ENCODE results near the gene TGFBI.

TGFBI gene

GRCh38 chr5:136004436-136004835 lies 24.4 kb upstream of the TGFBI start:
- no peak for DNase-seq

DNA sequence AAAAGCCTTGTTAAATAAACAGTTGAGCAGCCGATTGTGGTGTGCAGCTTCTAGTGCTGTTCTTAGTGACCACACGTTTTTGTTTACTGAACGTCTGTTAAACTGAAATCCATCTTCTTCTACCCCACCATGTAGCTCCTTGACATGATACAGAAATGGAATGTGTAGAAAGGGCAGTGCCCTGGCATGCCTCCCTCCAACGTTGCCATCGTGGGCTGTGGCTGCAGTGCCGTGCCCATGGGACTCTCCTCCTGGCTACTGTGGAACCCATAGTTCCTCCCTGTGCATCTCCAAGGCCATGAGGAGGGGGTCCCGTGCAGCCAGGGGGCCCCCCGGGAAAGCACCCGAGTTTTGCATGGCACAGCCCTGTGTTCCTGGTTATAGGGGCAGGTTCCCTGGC lies 23.3 kb upstream of the TGFBI start:
- no peak for DNase-seq

DNA sequence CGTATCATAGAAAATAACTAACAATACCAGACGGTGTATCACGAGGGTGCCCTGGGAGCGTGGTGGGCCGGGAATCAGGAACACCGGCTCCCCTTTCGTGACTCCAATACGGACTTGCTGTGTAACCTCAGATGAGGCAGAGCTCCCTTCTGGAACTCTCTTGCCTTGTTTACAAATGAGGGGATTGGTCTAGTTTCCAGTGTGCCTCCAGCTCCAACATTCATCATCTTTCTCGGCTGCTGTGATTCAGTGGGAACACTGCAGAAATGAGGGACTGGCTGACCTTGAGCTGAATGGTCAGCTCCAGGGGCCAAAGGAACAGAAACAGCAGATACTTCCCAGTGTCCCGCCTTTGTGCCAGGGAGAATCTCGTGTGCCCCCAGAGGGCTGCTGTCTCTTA lies 22.6 kb upstream of the TGFBI start:
- DNase-seq, result no peak

DNA sequence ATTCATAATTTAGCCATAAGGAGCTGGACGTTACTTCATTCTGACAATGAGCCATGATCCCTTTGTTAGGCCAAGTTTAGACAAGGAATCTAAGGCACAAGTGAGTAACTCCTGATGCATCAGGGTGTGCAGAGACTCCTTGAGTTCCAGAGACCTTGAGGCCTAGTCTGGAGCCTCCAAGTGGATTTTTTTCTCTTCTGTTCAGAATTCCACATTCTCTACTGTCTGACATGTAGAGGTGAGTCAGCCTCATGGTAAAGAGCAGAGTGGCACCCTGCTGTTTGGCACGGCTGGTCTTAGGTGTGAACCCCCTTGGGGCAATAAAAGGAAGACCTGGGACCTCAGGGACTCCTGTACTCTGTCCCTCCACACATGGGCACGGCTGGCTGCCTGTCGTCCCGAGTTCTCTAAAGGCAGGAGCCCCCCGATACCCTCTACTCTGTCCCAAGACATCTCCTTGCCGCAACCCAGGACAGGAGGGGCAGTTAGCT lies 22.0 kb upstream of the TGFBI start:
- DNase-seq, result no peak

DNA sequence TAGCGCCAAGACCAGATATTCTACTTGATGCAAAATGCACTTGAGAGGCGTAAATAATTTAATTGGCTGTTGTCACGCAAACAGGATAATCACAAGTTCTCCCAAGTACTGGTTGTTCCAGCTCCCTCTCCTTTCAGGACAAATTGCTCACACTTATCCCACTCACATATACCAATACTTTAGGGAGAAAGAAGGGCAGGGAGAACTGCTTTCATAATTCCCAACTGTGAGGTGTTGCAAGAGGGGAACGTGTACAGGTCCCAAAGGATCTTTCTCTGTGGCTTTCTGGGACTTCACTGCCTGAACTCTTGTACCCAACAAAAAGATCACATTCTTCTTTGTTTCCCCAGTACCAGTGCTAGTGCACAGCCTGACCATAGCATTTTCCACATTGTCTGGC lies 21.5 kb upstream of the TGFBI start:
- no peak for DNase-seq

DNA sequence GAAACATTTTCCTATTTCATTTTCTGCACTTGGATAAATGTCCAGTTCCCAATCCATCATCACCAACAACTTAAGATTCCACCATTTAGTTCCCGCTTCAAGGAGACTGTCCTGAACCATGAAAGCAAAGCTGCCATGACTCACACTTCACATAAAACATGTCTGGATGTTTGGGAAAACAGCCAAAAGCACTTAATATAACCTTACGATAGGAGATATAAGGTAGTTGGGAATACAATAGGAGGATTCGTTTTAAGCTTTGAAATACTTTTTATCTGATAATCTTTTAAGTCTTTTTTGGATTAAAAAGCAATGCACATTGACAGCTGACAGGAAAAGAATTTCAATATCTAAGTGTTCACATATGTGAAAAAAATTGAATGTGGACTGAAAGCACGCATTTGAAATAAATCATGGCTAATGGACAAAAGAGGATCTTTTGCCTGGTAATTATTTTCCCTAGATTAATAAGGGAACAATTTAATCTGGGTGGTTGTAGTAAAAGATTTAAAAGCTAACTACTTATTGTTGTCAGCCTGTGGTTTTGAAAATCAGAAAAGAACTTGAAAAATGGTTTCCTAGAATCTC lies 17.3 kb upstream of the TGFBI start:
- DNase-seq, result no peak

GRCh38 chr5:136012041-136012804 lies 16.6 kb upstream of the TGFBI start:
- no peak for DNase-seq

GRCh38 chr5:136013559-136013958 lies 15.2 kb upstream of the TGFBI start:
- no peak for DNase-seq

DNA sequence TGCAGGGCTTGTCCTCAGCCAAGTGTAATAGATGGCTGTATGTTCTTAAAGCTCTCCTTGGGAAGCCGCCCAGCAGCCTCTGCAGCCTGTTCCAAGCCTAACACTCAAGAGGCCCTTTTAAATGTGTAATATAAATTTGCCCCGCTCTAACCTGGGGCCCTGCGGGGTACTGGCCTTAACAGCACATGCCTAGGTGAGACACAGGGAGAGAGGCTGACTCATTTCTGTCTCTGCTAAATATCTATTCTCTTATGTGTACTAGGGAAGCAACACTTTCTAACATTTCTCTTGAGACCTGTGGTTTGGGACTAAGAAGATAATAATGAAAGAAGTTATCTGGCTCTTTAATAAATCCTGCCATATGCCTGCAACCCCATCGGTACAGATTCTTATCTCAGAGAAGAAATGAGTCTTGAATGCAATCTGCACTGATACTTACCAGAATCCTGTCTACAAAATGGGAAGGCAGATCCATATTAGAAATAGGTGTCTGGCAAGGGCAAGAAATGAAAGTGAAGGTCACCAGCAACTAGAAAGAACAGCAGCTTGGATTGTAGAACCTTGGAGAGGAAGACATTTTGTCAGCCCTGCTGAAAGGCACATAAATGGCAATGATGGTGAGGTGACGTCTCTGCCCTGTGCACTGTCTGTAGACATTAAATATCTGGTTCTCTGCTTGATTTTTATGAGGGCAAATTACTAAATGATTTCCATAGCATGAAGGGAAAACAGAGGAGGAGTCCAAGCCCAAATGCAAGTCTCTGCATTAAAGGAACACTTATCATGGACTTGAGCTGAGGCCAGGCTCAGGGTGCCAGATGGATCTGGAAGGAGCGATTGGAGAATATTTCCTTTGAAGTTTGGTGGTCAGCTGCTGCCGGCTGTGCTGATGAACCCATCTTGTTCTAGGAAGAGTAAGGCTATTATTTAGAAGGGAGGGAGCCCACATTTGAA lies 14.5 kb upstream of the TGFBI start:
- no peak for DNase-seq

GRCh38 chr5:136015003-136015375 lies 13.8 kb upstream of the TGFBI start:
- DNase-seq, result no peak

DNA sequence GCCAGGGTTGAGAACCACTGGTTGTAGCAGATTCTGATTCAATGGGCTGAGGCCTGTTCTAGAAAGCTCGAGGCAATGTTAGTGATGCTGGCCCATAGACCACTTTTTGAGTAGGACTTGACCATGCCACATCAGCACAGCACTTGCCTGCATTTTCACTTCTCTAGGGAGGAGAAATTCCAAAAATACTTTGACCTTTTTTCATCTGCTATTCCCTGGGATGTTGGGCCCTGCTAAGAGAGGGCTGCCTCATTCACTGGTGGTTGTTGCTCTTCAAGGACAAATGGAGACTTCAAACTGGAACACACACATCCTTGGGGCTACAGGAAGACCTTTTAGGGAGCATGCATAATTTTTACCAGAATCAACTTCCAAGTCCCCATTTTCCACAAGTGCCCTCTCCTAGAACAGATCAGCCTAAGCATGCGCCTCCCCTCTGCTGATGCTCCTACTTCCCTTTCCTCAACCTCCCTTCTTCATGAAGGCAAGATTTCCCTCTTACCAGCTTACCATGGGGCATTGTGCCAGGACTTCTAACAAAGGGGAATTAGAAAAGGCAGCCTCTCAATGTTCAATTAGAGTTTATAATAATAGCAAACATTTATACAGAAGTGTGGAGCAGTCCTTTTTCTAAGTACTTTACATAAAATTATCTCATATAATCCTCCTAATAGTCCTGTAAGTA lies 12.7 kb upstream of the TGFBI start:
- no peak for DNase-seq

- DNase-seq, result no peak
These were observed 11.8 kb upstream of the TGFBI start for GRCh38 chr5:136016945-136017530.

GRCh38 chr5:136018814-136019783 lies 9.7 kb upstream of the TGFBI start:
- no peak for DNase-seq

DNA sequence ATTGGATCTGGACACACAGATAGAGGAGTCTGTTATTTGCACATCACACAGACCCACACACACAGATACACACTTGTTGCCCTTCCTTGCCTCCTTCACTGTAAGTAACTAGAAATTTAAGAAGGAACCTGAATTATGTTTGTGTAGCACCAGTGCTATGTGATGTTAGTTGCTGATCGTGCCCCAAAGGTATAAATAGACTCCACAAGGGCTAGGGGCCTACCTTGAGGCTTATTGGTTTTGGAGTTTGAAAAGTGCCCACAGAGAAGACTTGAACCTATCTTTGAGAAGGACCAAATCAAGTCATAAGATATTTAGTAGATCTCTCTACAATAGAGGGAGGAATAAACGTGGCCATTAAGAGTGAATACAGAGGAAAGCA lies 8.8 kb upstream of the TGFBI start:
- DNase-seq, result no peak

DNA sequence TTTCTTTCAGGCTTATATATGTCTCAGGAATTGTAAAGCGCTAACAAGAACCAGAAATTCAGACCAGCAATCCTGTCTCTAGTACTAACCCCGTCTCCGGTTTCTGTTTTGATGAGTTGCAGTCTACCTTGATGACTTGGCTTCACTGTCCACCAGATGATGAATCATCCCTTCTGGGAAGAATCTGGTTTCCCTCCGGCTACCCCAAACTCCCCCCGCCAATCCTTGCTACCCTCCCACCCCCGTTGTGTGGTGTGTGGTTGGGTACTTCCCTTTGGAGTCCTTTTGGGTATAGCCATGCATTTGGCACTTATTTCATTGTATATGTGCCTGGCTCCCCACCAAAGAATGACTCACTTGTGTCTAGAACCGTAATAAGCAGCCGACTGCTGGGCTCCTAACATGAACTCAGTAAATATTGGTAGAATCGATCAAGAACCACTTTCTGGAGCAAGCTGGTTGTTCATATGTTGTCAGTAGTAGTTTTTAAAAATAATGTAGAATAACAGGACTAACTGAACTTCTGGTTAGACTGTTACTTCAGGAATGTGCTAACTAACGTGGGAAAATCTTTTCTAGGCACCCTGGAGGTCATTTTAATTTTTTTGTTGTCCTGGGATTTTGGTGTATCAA lies 8.3 kb upstream of the TGFBI start:
- DNase-seq, result no peak

GRCh38 chr5:136021016-136021405 lies 7.8 kb upstream of the TGFBI start:
- DNase-seq, result no peak

DNA sequence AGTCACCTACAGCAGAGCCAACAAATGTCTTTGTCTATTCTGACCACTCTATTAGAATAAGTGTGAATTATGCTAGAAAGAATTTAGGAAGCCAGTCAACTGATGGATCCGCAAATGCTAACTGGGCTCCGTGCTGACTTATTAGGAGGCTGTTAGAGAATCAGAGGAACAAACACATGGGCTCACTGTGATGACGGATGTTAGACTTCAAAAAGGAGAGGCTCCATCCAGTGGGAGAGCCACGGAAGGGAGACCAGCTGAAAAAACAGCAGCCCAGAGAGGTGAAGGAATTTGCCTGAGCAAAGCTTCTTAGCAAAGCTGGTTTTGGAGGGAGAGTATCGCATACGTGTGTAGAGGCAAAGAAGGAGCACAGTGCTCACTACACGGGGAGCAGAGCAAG lies 5.8 kb upstream of the TGFBI start:
- no peak for DNase-seq

DNA sequence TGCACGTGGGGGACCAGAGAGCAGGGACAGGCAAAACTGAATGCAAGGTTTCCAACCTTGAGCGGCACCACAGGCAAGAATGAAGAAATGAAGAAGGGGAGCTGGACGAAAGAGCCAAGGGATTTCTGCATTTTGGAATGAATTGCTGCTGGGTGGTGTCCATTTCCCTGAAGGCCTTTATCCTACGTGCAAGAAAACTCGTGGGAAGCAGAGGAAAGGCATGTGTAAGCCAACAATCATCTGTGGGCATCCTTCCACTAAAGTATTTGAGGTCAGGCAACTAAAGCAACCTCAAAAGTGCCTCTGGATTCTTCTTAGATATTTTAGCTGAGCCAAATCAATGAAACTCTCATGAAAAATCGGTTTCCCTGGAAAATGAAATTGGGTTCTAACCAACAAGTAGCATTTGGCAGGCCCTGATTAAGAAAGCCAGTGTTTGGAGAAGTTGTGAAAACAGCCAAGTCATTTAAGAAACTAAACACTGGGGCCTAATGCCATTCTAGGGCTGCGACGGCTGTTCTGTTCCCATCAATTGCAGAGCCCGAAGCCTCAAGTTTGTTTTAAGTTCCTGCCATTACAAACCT lies 4.7 kb upstream of the TGFBI start:
- DNase-seq, result no peak

GRCh38 chr5:136025900-136026299 lies 2.9 kb upstream of the TGFBI start:
- no peak for DNase-seq

DNA sequence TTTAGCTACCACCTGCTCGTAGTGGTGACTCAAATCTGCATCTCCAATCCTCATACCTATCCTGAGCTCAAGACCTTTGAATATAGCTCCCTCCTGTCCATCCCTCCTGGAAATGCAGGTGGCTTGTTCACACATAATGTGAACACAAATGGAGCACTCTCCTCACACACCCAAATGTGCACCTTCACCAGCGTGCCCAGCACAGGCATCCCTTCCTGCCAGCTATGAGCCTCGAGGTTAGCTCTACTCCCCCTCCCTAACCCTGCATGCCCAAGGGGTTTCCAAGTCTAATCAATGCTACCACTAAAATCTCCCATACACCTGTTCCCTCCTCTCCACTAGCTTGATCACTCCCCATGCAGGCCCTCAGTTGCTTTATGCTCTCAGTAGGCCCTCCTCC lies 2.2 kb upstream of the TGFBI start:
- DNase-seq, result no peak

DNA sequence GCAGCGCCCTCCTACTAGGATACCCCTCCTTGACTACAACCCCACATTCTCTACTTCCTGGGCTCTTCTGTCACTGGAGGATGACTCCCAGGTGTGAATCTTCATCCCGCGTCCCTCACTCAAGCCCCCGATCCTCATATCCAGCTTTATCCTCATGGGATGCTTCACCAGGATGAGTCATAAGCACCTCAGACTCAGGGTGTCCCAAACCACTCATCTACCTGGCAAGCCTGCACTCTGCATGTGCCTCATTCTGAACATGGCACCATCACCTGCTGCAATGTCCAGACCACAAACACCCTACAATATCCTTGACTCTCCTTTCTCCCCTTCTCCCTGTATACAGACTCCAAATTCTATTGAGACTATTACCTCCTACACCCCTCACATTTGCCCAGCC lies 1.5 kb upstream of the TGFBI start:
- DNase-seq, result no peak
